Activated T-cell treated with anti-CD3 and anti-CD28 coated beads, Interleukin-2, amount 50 U/mL, for 1 hour (primary cell): ENCODE data around the gene ALOX15B.

ENCODE experiments used
- DNase-seq: peaks from one replicate; pipeline ENCODE4 v3.0.0-alpha.2; 2020

The ALOX15B gene

DNA sequence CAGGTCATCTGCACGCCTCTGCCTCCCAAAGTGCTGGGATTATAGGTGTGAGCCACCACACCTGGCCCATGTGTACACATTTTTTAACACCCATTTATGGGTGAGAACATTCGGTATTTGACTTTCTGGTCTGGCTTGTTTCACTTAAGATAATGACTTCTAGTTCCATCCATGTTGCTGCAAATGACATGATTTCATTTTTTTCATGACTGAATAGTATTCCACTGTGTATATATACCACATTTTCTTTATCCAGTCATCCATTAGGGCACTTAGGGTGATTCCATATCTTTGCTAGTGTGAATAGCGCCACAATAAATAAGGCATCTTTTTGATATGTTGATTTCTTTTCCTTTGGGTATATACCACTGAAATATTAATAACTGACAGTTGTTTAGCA, 43.0 kb downstream of the ALOX15B start:
- no peak for DNase-seq

DNA sequence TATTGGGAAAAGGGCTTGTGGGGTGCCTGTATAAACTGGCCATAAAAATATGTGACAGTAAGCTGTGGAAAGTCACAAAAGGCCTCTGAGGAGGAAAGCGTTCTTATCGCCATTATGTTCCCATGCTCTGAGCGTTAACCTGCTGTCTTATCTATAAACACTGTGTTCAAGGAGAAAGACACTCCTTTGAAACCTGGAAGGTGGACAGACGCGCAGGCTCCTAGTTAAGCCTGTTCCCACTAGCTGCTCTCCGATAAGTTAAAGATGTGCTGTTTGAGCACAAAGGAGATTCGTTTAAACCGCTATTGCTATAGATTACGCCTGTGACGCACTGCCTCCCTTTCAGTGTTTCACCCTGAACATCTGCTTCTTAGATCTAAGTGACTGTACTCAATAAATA, 43.4 kb downstream of the ALOX15B start:
- no peak for DNase-seq

DNA sequence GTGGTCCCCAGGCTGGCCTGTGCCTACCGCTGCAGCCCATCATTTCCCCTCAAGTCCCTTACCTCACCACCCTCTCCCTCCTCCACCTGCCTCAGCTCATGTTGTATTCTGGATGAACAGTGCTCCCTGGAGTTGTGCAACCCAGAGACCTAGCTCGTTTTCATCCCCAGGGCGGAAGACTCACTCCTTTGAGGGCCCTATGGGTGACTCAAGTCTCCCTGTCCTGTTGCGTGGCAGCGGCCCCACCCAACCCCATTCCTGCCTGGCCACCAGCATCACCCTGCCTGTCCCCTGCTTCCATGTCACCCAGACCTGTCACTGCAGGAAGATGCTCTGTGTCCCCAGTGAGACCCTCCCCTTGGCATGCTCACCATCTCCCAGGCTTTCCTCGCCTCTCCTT, 45.4 kb downstream of the ALOX15B start:
- no peak for DNase-seq

DNA sequence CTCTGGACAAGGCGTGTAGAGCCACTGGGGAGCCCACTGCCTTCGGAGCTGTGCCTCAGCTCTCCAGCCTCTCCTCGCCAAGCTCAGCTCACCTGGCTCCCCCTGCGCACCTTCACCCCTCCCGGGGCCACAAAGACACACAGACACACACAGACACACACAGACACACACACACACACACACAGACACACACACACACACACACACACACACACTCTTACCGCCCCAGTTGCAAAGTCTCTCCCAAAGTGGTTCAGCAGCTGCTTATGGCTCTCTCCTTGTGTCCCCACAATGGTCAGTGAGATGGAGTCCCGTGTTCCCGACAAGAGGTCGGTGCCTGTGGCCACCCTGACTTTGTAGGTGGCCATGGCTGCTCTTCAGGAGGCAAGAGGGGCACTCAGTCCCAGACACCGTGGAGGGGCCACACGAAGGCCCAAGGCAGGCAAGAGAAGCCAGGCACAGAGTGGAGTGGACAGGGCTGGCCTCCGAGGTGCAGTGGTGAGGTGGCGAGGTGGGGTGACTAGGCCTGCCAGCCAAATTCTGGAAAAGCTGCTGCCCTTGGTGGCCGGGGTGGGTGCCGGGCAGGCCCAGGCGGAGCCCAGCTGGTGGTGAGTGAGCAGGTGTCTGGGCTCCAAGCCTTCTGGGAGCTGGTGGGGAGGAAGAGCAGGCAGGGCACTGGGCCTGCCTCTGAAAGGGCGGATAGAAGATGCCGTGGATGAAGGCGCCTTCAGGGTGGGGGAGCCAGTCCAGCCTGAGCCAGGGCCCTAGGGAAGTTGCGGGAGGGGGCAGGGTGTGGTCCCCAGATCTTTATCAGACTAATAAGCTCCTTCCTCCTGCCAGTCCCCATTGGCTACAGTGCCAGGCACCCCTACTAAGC, 48.5 kb downstream of the ALOX15B start, which contains the start of gene ALOX12B:
ALOX12B (minus strand) TSS at position 642 of the 877 bp plus-strand sequence; CDS start at position 368, 274 bp downstream.
- no peak for DNase-seq

DNA sequence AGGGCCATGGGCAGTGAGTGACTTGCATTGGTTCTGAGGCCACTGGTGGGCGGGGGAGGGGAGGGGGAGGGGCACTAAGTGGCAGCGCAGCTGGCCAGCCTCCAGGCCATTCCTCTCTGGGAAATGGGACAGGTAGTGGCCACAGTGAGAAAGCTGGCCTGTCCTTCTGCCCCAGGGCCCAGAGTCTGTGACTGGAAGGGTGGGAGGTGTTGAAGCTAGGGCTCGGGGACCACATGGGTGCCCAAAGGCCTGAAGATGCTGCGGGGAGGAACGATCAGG, 49.0 kb downstream of the ALOX15B start:
- DNase-seq = no peak

DNA sequence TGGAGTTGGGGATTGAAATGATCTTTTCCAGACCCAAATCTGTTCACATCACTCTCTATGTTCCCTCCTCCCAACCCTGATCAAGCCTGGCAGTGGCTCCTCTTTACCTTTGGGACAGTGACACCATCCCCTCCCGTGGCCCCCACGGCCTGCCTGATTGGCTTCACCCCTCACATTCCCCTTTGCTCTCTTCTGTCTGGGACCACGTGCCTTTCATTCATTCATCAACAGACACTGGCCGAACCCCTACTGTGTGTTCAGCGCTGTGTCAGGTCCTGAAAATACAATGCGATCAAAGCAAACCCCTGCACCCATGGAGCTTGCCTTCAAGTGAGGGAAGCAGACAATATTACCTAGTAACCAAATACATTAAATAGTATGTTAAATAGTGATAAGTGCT, 50.9 kb downstream of the ALOX15B start:
- DNase-seq = no peak

DNA sequence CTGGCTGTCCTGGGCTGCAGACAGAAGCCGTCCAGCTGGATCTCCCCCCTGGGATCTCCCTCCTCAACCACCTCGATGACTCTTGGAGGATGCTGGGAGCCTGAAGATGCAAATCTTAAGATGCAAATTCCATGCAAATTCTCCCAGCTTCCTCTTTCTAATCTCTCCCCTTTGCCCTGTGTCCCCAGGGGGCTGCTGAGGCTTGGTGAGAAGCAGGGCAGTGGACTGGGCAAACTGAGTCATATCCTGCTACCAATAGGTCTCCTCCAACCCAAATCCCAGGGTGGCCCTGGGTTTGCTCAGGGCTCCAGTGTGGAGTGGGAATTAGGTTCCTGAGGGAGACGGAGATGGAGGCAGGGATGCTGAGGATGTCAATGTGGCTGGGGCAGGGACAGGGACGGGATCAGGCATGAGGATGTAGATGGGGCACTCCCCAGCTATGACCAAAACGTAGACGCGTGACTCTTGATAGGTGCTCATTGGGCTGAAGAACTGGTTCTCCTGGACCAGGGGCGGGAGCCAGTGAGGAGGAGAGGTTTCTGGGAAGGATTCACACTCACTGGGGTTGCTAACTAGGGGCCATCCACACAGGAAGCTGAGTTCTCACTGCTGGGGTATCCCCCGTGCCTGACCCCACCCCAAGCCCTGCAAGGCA, 52.3 kb downstream of the ALOX15B start:
- no peak for DNase-seq

DNA sequence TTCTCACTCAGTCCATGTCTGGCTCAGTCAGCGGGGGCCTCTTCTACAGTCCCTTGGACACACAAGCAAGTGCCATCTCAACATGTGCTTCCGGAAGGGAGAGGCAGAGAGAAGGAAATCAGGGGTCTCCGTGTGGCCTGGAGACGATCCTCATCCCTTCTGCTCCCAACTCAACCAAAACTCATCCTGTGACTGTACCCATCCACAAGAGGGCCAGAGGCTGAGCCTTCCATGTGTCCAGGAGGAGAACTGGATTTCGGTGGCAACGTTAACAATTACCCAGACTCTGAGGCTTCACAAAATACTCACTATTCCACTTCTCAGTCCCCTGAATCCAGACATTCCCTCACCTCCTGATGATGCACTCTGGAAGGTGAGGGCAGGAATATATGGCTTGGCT, 56.5 kb downstream of the ALOX15B start:
- no peak for DNase-seq

DNA sequence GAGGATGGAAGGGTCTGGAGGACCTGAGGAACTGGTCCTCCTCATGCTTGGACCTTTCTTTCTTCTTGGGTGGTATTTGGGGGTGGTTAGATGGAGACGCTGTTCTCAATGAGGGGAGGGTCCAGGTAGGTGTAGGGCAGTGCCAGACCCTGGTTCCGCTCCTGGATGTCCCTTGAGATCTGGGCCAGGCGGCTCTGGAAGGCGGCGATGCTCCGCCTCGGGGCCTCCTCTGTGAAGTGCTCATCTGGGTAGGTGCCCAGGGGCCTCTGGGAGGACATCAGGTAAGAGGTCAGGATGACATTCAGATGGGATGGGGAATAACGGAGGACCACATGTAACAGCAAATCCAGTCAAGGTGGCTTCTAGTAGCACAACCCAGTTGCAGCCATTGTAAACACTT, 57.7 kb downstream of the ALOX15B start:
- no peak for DNase-seq
